Spleen (tissue), 11 donors: ENCODE measurements around the gene KIR2DL4. TPM values are rescaled to one million over a fixed set of nuclear protein-coding genes. Genes with fewer than 3 reads are reported as not detected.
"Not testable (repeated sequence)": the region's sequence is repeated elsewhere in the genome, so short reads cannot be mapped to it uniquely, and the experiment has no call there.

Source experiments
- DNase-seq: peaks from one replicate; pipeline ENCODE4 v3.0.0-alpha.2; 2020
- H3K27ac ChIP-seq, 8 donors: fragments of 200-600 bp; sonication (generic) in 7 of 8; 1 replicate in 4 of 8; 2 replicates in 4 of 8; pipeline versions ENCODE4 v1.5.0 to v1.8.0; 2016 to 2021; ENCODE audit warnings: inconsistent platforms in 4 of 8, mild to moderate bottlenecking in 4 of 8, moderate library complexity in 1 of 8
- H3K27me3 ChIP-seq, 7 donors: fragments of 200-600 bp; sonication (generic) in 6 of 7; replicated peaks in 1 of 7; 1 replicate in 4 of 7; 2 replicates in 3 of 7; pipeline versions ENCODE4 v1.5.0 to v1.8.0; 2016 to 2021; ENCODE audit warnings: inconsistent platforms in 3 of 7, mild to moderate bottlenecking in 1 of 7
- H3K36me3 ChIP-seq, 6 donors: fragments of 200-600 bp; sonication (generic) in 5 of 6; 1 replicate in 4 of 6; 2 replicates in 2 of 6; pipeline versions ENCODE4 v1.5.0 to v1.8.0; 2016 to 2021; ENCODE audit warnings: inconsistent platforms in 2 of 6
- H3K4me1 ChIP-seq, 6 donors: fragments of 200-600 bp; sonication (generic) in 5 of 6; 1 replicate in 3 of 6; 2 replicates in 3 of 6; pipeline versions ENCODE4 v1.5.0 to v1.8.0; 2016 to 2021; ENCODE audit warnings: inconsistent platforms in 3 of 6
- H3K4me3 ChIP-seq, 8 donors: fragments of 200-600 bp; sonication (generic) in 7 of 8; 1 replicate in 4 of 8; 2 replicates in 4 of 8; pipeline versions ENCODE4 v1.5.0 to v1.8.0; 2016 to 2021; ENCODE audit warnings: inconsistent platforms in 4 of 8, mild to moderate bottlenecking in 4 of 8, moderate library complexity in 2 of 8
- H3K9me3 ChIP-seq, 8 donors: fragments of 200-600 bp; sonication (generic) in 7 of 8; 1 replicate in 4 of 8; 2 replicates in 4 of 8; pipeline versions ENCODE4 v1.5.0 to v1.8.0; 2016 to 2021; ENCODE audit warnings: inconsistent platforms in 4 of 8
- POLR2A ChIP-seq, 3 donors: fragments of 450-650 bp; IDR thresholded peaks; one replicate each; pipeline ENCODE4 v1.5.1; 2017; ENCODE audit warnings: antibody characterized with exemption in 3 of 3, mild to moderate bottlenecking in 1 of 3
- POLR2AphosphoS5 ChIP-seq, 3 donors: sonication (generic); formaldehyde crosslinking; IDR thresholded peaks; one replicate each; pipeline ENCODE4 v1.5.1; 2017; ENCODE audit warnings: antibody characterized with exemption in 3 of 3
- WGBS, 5 donors: extraction: QIAGEN DNeasy Blood & Tissue Kit in 3 of 5; methylation state at CpG; one replicate each; pipeline versions ENCODE4 v1.1.5 to v1.1.7; 2013 to 2018; 5-methylcytosine and 5-hydroxymethylcytosine counted together
- intact Hi-C: fragments of 100-400 bp; cut with DNase I; formaldehyde crosslinking; loops from one replicate; pipeline ENCODE4 v1.15.0; 2023; ENCODE audit warnings: low total_unique reads
- polyA plus RNA-seq, 3 donors: library from polyadenylated mRNA; stranded (reverse); fragments of 200-250 nt; gene quantifications; one replicate each; pipeline ENCODE4 v1.2.1, GENCODE V29; 2013
- total RNA-seq, 7 donors: library from RNA; depleted of rRNA in 3 of 7; stranded (reverse); fragments of >200 nt in 3 of 7; fragmentation: NEBNext Ultra II Directional in 4 of 7; extraction: Animal tissue kit (Norgen Biotek cat#: 25700) in 4 of 7; gene quantifications; one replicate each; pipeline versions ENCODE4 v1.1.0 to v1.2.1, GENCODE V29; 2016 to 2021
- TF ChIP-seq, protein P1 (sequence below), 11 experiments: fragments of 200-600 bp in 7 of 11; fragments of 450-650 bp in 4 of 11; sonication (generic) in 4 of 11; IDR thresholded peaks in 8 of 11; conservative IDR thresholded peaks in 3 of 11; 1 replicate in 7 of 11; 2 replicates in 4 of 11; pipeline versions ENCODE4 v1.4.0 to v1.8.0; 2016 to 2021; ENCODE audit warnings: antibody characterized with exemption in 11 of 11, inconsistent platforms in 4 of 11, mild to moderate bottlenecking in 1 of 11
- donor health status: healthy with polysubstance abuse.
- donor health status: DM: no; HTN: no; CAD: no; lungs with moderate emphysema.
- donor health status: DM: no; HTN: no; CAD: no.
- donor health status: Bipolar disorder and iron deficiency.
- donor health status: healthy.
- donor health status: DM: no; HTN: no; CAD: no.
- donor health status: DM: yes; HTN: yes; CAD: no.

KIR2DL4 gene
- total and polyA plus RNA-seq, 10 donors = 0.63 to 6.6 (median 2.2) TPM

DNA sequence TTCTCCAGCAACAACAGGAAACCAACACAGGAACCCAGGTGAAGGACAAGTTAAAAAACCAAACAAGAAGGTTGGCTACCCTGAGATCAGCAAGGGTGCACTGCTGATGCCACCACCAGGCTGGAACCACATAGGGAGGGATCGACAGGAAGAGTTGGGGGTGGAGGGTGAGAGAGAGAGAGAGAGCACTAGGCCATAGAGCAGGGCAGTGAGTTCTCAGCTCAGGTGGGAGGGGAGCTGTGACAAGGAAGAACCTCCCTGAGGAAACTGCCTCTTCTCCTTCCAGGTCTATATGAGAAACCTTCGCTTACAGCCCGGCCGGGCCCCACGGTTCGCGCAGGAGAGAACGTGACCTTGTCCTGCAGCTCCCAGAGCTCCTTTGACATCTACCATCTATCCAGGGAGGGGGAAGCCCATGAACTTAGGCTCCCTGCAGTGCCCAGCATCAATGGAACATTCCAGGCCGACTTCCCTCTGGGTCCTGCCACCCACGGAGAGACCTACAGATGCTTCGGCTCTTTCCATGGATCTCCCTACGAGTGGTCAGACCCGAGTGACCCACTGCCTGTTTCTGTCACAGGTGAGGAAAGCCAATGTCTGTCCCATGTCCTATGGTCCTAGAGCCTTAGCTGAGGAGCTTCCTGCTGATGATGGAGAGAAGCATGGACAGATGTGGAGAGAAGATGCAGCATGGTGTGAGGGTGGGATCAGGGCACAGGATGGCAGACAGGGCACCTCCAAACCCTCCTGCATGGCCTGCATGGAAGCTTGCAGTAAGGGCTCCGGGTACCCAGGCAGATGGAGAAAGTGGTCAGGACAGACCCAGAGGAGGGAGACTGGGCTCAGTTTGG lies 2.5 kb downstream of the KIR2DL4 start:
- no peaks in the 10 kb centered on the region for H3K9me3 ChIP-seq
- intact Hi-C loops = no loop called here
- peaks cover 0 to 12% (median 0%) of the 10 kb centered on the region in 7 donors for H3K27me3 ChIP-seq
- TF ChIP-seq, protein P1, sequence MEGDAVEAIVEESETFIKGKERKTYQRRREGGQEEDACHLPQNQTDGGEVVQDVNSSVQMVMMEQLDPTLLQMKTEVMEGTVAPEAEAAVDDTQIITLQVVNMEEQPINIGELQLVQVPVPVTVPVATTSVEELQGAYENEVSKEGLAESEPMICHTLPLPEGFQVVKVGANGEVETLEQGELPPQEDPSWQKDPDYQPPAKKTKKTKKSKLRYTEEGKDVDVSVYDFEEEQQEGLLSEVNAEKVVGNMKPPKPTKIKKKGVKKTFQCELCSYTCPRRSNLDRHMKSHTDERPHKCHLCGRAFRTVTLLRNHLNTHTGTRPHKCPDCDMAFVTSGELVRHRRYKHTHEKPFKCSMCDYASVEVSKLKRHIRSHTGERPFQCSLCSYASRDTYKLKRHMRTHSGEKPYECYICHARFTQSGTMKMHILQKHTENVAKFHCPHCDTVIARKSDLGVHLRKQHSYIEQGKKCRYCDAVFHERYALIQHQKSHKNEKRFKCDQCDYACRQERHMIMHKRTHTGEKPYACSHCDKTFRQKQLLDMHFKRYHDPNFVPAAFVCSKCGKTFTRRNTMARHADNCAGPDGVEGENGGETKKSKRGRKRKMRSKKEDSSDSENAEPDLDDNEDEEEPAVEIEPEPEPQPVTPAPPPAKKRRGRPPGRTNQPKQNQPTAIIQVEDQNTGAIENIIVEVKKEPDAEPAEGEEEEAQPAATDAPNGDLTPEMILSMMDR (IDR thresholded peaks at IDR 0.05 in 8 of 11, conservative IDR thresholded peaks at IDR 0.05 in 3 of 11) = no peak
- TF ChIP-seq POLR2A (IDR thresholded peaks at IDR 0.05) (no peak), POLR2AphosphoS5 (IDR thresholded peaks at IDR 0.05) (no peak)
- WGBS, 5 donors = 79 to 89% (median 86%) methylated on average over 10 to 14 of the region's 14 CpGs
- H3K4me3 ChIP-seq = no peak overlapping the region
- no peak overlapping the region for H3K27ac ChIP-seq
- DNase-seq = no peak
- no peaks in the 10 kb centered on the region for H3K4me1 ChIP-seq
- no peaks in the 10 kb centered on the region for H3K36me3 ChIP-seq

DNA sequence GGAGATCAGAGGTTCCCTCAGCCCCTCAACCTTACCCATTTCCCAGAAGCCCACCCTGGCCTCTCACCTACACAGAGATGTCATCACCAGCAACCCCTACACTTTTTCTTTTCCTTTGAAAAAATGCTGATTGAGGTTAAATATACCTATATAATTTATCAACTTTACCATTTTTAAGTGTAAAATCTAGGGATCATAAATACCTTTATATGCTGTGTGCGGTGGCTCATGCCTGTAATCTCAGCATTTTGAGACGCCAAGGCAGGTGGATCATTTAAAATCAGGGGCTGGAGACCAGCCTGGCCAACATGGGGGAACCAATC lies 3.1 kb downstream of the KIR2DL4 start:
- no peak for TF ChIP-seq POLR2AphosphoS5 (IDR thresholded peaks at IDR 0.05)
- TF ChIP-seq POLR2A (IDR thresholded peaks at IDR 0.05) = no peak
- TF ChIP-seq, protein P1 (IDR thresholded peaks at IDR 0.05 in 8 of 11, conservative IDR thresholded peaks at IDR 0.05 in 3 of 11) = no peak

DNA sequence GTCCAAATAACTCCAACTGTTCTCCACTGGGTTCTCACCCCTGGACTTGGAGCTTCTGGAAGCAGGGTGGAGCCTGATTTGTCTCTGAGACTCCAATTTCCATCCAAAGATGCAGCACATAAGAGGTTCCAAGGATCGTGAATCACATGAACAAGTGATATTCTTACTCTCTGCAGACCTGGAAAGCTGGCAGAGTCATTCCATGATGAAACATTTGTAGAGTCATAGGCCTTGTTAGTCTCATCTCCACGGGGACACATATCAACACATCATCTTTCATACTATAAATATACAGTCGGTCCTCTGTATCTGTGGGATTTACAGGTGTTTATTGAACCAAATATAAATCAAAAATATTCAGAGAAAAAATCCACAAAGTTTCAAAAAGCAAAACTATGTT lies 11.2 kb downstream of the KIR2DL4 start:
- DNase-seq, H3K36me3 ChIP-seq, H3K4me1 ChIP-seq, intact Hi-C loops, H3K4me3 ChIP-seq, H3K27ac ChIP-seq: not testable (repeated sequence)
- WGBS, 5 donors = 62 to 75% (median 70%) methylated on average over 3 of the region's 3 CpGs
- H3K9me3 ChIP-seq = peaks cover 0 to 19% (median 9%) of the 10 kb centered on the region in 8 donors
- H3K27me3 ChIP-seq = peaks cover 0 to 13% (median 0%) of the 10 kb centered on the region in 7 donors

More for the DNA sequence above, 3.1 kb downstream of the KIR2DL4 start:
- Histone ChIP-seq H3K4me3 (no peak overlapping the region), H3K27me3 (peaks cover 0 to 12% (median 0%) of the 10 kb centered on the region in 7 donors), H3K36me3 (no peaks in the 10 kb centered on the region), H3K9me3 (peaks cover 0 to 5% (median 0%) of the 10 kb centered on the region in 8 donors), H3K4me1 (no peaks in the 10 kb centered on the region), H3K27ac (no peak overlapping the region)
- intact Hi-C loops = no loop called here
- 72 to 87% (median 78%) methylated on average over 2 of the region's 2 CpGs for WGBS, 5 donors
- no peak for DNase-seq

DNA sequence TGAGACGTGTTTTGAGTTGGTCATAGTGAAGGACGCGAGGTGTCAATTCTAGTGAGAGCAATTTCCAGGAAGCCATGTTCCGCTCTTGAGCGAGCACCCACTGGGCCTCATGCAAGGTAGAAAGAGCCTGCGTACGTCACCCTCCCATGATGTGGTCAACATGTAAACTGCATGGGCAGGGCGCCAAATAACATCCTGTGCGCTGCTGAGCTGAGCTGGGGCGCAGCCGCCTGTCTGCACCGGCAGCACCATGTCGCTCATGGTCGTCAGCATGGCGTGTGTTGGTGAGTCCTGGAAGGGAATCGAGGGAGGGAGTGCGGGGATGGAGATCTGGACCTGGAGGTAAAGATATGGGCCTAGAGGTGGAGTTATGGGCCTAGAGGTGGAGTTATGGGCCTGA lies 12.8 kb downstream of the KIR2DL4 start, which contains the start of gene KIR3DL1:
Gene KIR3DL1 (plus strand): TSS at position 218 of the 400 bp plus-strand sequence.
- H3K36me3 ChIP-seq, H3K4me1 ChIP-seq, intact Hi-C loops, DNase-seq: not testable (repeated sequence)
- H3K4me3 ChIP-seq = peak within 1 kb of the TSS in 1 of 8 donors; percentile 7
- H3K27me3 ChIP-seq = peaks cover 0 to 11% (median 0%) of the 10 kb centered on the region in 7 donors
- peaks cover 0 to 17% (median 9%) of the 10 kb centered on the region in 8 donors for H3K9me3 ChIP-seq
- 83 to 96% (median 86%) methylated on average over 14 to 17 of the region's 17 CpGs for WGBS, 5 donors
- H3K27ac ChIP-seq = peak within 1 kb of the TSS in 1 of 8 donors; percentile 17
